Right kidney (tissue), 9 donors: ENCODE results near the gene SLC38A5.
"Not testable (repeated sequence)": the region's sequence is repeated elsewhere in the genome, so short reads cannot be mapped to it uniquely, and the experiment has no call there.

Experiments used
- DNase-seq: peaks from one replicate; pipeline ENCODE4 v3.0.0-alpha.2; 2016
- long read RNA-seq, 8 donors: transcript quantifications; one replicate each; lab custom pipeline, GENCODE V29; 2026

The SLC38A5 gene
- long read RNA-seq, donor 1, partial matches to known transcripts, result 0 of 1 reads
- long read RNA-seq, donor 1, other reads (novel, unspliced or antisense), result 0 of 1 reads
- long read RNA-seq, donor 2, result 0 reads
- long read RNA-seq, donor 3, partial matches to known transcripts, result 0 of 1 reads
- long read RNA-seq, donor 3, other reads (novel, unspliced or antisense), result 0 of 1 reads
- long read RNA-seq, donor 4, partial matches to known transcripts, result 0 of 1 reads
- long read RNA-seq, donor 4, other reads (novel, unspliced or antisense), result 0 of 1 reads
- long read RNA-seq, donor 5, partial matches to known transcripts, result 5 of 5 reads
- long read RNA-seq, donor 5, other reads (novel, unspliced or antisense), result 0 of 5 reads
- long read RNA-seq, donor 6, partial matches to known transcripts, result 0 of 1 reads
- long read RNA-seq, donor 6, other reads (novel, unspliced or antisense), result 0 of 1 reads
- long read RNA-seq, donor 7, partial matches to known transcripts, result 12 of 12 reads
- long read RNA-seq, donor 7, other reads (novel, unspliced or antisense), result 0 of 12 reads
- long read RNA-seq, donor 8, partial matches to known transcripts, result 0 of 7 reads
- long read RNA-seq, donor 8, other reads (novel, unspliced or antisense), result 7 of 7 reads

DNA sequence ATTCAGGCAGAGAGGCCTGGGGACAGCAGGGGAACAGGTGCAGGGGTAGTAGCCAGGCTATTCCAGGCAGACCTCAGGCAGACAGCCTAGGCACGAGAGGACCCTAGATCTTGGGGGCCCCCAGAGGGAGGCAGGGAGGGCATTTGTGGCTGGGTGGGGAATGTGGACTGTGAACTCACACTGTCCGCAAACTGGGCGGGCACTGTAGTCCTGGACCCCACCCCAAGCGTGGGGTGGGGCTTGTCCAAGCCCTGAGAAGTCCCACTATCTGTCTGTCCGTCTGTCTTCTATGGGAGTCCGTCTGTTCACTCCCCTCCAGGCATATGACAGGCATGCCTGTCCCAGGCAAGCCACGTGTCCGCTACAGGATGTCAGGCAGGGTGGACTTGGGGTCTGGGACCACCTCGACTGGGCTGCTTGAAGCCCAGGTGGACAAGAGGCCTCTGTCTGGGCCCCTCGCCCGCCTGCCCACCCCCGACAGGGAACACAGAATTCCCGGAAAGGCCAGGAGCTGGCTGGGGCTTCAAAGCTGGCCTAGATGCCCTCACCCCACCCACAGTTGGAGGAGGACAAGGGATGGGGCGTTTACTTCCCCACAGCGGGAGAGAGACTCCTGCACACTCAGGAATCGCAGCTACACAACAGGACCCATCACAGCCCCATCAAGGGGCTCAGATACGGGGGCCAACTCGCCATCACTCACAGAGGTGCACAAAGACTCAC lies at the start of gene SLC38A5:
Gene SLC38A5 (minus strand): TSS at position 151 of the 723 bp plus-strand sequence. CDS start 2,336 bp downstream, outside the sequence.
- no peak for DNase-seq

DNA sequence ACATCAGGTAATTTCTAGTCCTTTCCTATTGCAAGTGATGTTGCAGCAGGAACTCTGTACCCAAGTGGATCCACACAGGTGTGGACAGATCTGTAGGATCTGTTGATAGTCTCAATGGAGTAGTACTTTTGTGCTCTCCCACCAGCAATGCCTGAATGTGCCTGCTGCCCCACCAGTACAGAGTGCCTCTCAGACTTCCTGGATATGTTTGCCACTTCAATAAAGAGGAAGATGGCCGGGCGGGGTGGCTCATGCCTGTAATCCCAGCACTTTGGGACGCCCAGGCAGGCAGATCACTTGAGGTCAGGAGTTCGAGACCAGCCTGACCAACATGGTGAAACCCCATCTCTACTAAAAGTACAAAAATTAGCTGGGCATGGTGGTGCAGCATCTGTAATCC lies 49.4 kb upstream of the SLC38A5 start:
- not testable (repeated sequence) for DNase-seq

DNA sequence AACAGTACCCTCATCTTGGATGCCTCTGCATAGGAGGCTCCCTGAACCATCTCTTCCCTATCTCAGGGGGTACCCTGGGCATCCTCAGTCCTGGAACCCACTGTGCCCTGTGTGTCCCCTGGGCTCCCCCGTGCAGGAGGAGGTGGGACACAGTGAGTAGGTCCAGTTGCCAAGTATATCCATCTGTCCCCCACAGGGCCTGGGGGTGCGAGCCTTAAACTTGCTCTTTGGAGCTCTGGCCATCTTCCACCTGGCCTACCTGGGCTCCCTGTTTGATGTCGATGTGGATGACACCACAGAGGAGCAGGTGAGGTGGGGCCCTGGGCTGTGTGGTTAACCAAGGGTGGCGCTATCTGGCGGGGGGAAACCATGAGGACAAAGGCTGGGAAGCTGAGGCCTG lies 46.9 kb upstream of the SLC38A5 start:
- DNase-seq, result no peak

GRCh38 chrX:48516285-48516684 lies 46.2 kb upstream of the SLC38A5 start:
- no peak for DNase-seq

DNA sequence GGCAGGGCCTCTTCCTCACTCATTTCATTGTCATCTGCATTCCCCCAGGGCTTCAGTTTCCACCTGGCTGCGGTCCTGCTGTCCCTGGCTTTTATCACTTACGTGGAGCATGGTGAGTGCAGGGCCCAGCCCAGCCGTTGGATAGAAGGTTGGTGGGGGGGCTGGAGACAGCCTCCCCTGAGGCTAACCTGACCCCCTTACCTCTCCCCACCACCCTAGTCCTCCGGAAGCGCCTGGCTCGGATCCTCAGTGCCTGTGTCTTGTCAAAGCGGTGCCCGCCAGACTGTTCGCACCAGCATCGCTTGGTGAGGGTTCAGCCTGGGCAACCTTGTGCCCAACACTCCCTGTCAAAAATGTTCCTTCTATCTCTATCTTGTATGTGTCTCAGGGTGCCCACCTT lies 45.8 kb upstream of the SLC38A5 start:
- no peak for DNase-seq

- DNase-seq, result no peak
Observed at GRCh38 chrX:48514868-48515460, 44.9 kb upstream of the SLC38A5 start.

DNA sequence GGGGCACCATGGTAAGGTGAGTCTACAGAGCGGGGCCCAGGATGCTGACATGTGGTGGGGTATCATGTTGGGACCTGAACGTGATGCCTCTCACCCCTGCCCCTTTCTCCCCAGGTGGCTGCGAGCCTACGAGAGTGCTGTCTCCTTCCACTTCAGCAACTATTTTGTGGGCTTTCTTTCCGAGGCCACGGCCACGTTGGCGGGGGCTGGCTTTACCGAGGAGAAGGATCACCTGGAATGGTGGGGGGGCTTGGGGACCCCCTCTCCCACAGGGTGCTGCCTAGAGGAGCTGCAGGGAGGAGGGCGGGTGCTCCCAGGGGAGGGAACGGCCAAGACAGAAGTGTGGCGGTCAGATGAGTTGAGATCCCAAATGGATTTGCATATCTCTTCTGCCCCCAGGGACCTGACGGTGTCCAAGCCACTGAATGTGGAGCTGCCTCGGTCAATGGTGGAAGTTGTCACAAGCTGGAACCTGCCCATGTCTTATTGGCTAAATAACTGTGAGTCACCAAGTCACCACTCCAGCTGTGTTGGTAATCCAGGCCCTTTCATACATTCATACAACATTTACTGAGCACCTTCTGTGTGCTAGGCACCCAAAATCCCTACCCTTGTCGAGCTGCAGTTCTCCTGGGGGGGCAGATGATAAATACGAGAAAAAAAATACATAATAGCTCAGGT lies 44.2 kb upstream of the SLC38A5 start:
- DNase-seq, result no peak

DNA sequence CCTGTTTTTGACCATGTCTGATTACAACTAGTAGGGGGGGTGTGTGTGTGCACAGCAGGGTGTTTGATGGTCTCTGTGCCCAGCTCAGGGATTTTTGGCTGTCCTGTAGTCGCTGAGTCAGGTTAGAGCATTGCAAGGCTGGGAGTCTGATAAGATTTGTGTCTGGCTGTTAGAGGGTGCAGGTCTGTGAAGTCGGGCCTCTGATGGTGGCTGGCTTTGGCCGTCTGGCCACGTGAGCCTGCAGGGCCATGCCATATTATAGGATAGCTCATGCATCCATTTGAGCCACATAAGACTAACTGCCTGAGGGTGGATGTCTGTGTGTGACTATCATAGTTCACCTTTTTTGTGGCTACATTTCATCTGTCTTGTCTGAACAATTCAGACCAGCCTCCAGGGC lies 43.6 kb upstream of the SLC38A5 start:
- no peak for DNase-seq

- no peak for DNase-seq
Observed at GRCh38 chrX:48512371-48512935, 42.4 kb upstream of the SLC38A5 start.

DNA sequence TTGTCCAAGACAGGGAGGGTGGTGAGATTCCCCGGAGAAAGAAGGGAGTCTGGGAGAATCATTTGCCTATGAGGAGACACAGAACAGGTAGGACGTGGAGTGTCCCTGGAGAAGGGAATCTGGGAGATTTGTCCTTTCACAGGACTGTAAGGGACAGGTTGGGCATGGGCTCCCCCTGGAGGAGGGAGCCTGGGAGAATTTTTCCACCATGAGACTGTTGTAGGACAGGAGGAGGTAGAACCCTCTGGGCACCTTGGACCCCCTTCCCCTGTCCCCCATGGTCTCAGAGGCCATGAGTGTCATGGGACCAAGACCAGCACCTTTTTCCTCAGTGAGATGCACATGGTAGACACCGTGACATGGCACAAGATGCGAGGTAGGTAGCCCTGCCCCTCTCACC lies 41.5 kb upstream of the SLC38A5 start:
- DNase-seq, result no peak

- DNase-seq, result no peak
Observed at GRCh38 chrX:48509619-48510018, 39.6 kb upstream of the SLC38A5 start.

DNA sequence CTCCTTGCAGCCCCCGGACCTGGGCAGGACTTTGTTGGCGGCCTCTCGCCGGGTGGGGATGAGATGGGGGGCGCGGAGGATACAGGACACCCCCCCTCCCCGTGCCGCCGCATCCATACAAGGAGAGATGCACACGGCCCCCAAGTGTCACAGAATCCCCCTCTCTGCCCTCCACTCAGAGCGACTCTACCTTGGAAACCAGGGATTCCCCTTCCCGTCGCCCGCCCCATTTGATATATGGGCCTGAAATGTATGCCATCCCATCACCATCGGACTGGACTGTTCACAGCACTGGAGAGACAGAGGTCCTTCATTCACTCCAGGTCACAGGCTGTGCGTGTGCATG lies 39.2 kb upstream of the SLC38A5 start:
- no peak for DNase-seq

DNA sequence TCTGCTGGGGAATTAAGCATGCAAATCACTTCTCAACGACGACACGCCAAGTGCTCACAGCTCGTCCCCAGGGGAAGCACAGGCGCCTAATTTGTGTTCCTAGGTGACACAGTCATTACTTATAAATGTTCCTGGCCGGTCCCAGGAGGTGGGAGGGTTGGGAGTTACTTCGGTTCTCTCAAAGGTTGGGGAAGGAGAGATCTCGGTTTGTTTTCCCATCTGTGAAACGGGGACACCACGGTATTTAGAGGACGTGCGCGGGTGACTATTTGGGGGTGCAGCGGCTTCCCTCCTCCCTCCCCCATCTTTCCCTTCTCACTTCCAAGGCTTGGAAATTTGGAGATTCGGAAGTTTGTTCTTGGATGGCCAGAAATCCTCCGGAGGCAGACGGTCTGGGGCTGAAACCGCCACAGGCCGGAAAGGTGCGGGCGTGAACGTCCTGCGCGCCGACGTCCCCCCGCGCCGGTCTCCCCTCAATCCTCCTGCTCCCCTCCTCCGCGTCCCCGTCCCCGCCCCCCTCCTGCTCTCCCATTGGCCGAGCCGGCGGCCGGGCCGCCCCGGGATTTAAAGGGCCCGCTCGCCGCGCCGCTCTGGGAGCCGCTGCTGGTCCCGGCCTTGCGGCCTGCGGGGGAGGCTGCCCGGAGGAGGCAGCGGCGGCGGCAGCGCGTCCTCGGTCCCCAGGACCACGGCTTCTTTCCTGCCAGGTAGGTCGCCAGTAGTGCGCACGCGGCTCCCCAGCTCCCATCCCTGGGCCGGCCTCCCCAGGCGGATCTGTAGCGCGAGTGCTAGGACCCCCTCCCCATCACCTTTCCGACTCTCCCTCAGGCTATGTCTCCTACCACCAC lies 38.6 kb upstream of the SLC38A5 start, which contains the start of gene PORCN:
Gene PORCN (plus strand): TSS at position 593 of the 845 bp plus-strand sequence. CDS start 829 bp downstream, outside the sequence.
- peak; percentile 70 for DNase-seq

DNA sequence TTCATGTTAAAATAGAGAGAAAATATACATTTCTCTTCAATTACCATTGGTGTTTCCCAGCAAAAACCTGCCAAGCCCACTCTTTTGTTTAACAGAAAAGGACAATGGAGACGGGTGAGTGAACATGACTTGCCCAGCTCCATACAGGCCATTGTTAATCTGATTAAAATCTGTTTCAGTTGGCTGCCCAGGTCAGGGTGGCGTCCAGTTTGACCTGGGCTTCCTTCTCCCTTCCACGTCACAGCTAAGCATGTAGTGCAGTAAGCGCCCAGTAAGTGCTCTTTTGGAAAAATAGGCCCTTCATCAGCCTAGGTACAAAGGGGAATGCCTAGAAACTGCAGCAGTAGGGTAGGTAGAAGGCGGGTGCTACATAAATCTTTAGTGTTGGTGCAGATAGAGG lies 37.2 kb upstream of the SLC38A5 start:
- DNase-seq, result no peak

DNA sequence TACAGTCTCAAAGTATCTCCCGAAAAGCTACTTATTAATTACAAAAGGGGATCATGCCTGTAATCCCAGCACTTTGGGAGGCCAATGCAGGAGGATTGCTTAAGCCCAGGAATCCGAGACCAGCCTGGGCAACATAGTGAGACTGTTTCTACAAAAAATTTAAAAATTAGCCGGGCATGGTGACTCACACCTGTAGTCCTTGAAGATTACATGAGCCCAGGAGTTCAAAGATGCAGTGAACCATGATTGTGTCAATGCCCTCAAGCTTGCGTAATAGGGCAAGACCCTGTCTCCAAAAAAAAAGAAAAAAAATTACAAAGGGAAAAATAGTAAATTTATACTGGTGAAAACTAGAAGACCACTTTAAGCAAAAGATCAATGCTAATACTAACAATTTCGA lies 35.4 kb upstream of the SLC38A5 start:
- no peak for DNase-seq

DNA sequence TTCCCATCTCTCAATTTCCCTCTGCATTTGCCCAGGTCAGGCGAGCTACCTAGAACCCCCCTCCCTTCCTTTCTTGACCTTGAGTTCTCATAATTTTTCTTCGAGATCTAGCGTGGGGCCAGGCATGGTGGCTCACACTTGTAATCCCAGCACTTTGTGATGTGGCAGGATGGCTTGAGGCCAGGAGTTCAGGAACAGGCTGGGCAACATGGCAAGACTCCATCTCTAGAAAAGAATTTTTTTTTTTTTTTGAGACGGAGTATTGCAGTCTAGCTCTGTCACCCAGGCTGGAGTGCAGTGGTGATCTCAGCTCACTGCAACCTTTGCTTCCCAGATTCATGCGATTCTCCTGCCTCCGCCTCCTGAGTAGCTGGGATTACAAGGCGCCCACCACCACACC lies 34.2 kb upstream of the SLC38A5 start:
- DNase-seq, result no peak

- no peak for DNase-seq
Observed at GRCh38 chrX:48498374-48498809, 28.3 kb upstream of the SLC38A5 start.

DNA sequence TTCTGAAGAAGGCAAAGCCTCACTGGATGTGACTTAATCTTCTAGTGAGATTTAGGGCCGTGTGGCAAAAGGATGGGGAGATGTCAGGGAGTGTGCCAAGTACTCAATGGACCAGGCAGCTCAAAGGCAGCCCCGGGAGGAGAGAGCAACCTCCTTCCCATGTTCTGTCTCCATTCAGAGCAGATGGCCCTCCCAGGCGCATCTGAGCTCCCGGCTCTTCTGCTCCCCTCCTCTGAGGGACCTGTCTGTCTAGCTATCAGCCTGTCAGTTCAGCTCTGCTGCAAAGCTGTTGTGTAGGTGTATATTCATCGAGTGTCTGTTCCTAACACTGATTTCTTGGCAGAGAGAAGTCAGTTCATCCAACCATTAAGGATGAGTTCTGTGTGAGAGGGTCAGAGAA lies 27.8 kb upstream of the SLC38A5 start:
- no peak for DNase-seq

GRCh38 chrX:48496660-48497059 lies 26.6 kb upstream of the SLC38A5 start:
- DNase-seq, result no peak

DNA sequence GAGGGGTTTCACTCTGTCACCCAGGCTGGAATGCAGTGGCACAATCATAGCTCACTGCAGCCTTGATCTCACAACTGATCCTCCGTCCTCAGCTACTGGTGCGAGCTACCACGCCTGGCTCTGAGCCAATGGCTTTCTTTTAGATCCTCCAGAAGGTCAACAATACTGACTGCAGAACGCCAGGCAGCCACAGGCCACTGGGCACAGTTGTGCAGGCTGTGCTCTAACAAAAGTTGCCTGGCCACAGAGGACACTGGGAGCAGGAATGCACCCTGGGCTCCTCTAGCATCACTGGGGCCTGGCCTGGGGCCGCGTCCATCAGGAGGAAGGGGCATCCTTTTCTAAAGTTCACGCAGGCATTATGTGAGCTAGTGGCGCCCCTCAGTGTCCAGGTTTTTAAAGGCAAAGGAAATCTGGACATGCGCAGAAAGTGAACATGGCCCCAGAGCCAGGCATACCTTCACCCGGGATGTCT lies 23.9 kb upstream of the SLC38A5 start:
- DNase-seq, result no peak
